Suprapubic skin (tissue), 4 donors: ENCODE data around the gene SRP14.

Source experiments
- POLR2A ChIP-seq, 2 donors: fragments of 450-650 bp; IDR thresholded peaks; one replicate each; pipeline ENCODE4 v1.6.1; 2017; ENCODE audit warnings: antibody characterized with exemption in 2 of 2, mild to moderate bottlenecking in 2 of 2, moderate library complexity in 2 of 2
- POLR2AphosphoS5 ChIP-seq, 3 donors: sonication (generic); formaldehyde crosslinking; IDR thresholded peaks; one replicate each; pipeline ENCODE4 v1.6.1; 2017; ENCODE audit warnings: antibody characterized with exemption in 3 of 3
- TF ChIP-seq, protein P1 (sequence below), 2 donors: fragments of 200-600 bp in 1 of 2; fragments of 450-650 bp in 1 of 2; sonication (generic) in 1 of 2; IDR thresholded peaks; one replicate each; pipeline ENCODE4 v1.5.1; 2016 to 2019; ENCODE audit warnings: antibody characterized with exemption in 2 of 2, mild to moderate bottlenecking in 1 of 2, moderate library complexity in 1 of 2

DNA sequence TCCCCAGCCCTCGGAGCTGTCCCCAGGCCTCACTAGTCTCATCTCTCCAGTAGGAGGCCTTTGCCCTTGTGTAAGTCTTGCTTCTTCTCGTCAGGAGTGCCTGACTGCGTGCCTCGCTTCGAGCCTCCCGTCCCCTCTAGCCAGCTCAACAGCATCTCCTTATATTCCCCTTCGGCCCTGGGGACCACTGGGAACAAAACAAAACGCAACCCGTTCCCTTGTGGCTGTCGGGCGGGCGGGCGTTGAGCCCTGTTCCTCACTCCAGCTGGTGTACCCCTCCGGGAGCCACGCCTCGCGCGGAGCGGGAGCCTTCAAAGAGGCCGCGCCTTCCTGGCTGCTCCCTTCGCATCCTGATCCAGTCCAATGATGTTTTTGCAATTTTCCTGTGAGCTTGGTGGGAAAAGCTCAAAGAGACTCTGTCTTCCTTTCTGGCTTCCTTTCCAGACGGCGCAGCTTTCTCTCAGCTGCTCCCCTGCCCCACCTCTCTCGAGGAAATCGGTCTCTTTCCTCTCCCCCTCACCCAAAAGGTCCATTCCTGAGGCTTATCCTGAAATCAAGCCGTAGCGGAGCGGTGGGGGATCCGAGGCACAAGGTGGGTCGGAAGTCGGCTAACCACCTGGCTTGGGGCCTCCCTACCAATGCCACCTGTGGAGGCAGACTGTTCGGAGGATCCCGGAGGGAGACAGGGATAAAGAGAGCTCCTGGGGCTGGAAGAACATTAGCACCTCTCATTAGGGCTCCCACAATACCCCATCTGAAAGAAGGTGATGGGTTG, 33.4 kb upstream of the SRP14 start:
- TF ChIP-seq, protein P1, sequence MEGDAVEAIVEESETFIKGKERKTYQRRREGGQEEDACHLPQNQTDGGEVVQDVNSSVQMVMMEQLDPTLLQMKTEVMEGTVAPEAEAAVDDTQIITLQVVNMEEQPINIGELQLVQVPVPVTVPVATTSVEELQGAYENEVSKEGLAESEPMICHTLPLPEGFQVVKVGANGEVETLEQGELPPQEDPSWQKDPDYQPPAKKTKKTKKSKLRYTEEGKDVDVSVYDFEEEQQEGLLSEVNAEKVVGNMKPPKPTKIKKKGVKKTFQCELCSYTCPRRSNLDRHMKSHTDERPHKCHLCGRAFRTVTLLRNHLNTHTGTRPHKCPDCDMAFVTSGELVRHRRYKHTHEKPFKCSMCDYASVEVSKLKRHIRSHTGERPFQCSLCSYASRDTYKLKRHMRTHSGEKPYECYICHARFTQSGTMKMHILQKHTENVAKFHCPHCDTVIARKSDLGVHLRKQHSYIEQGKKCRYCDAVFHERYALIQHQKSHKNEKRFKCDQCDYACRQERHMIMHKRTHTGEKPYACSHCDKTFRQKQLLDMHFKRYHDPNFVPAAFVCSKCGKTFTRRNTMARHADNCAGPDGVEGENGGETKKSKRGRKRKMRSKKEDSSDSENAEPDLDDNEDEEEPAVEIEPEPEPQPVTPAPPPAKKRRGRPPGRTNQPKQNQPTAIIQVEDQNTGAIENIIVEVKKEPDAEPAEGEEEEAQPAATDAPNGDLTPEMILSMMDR (IDR thresholded peaks at IDR 0.05): no peak
- TF ChIP-seq POLR2AphosphoS5 (IDR thresholded peaks at IDR 0.05) (no peak), POLR2A (IDR thresholded peaks at IDR 0.05) (no peak)
